K562 (cell line): Measurements from ENCODE around the gene STX3. TPM values are rescaled to one million over a fixed set of nuclear protein-coding genes. Genes with fewer than 3 reads are reported as not detected.

Experiments used
- CBFA2T2 ChIP-seq: fragments of 450-650 bp; conservative IDR thresholded peaks from 2 replicates; pipeline ENCODE4 v1.6.1; 2017; ENCODE audit warnings: mild to moderate bottlenecking
- CBFB ChIP-seq: sonication (generic); formaldehyde crosslinking; IDR thresholded peaks from 2 replicates; pipeline ENCODE4 v1.4.0; 2020; ENCODE audit warnings: mild to moderate bottlenecking, missing genetic modification reagents
- CC2D1A ChIP-seq: fragments of 450-650 bp; IDR thresholded peaks from 2 replicates; pipeline ENCODE4 v1.6.1; 2017; ENCODE audit warnings: mild to moderate bottlenecking
- CCAR2 ChIP-seq: fragments of 200-400 bp; formaldehyde crosslinking; IDR thresholded peaks from 2 replicates; pipeline ENCODE4 v1.6.1; 2017; ENCODE audit warnings: mild to moderate bottlenecking, low read depth, low read length
- GABPB2 ChIP-seq: fragments of 250-450 bp; sonication (Bioruptor Pico); conservative IDR thresholded peaks from 2 replicates; pipeline ENCODE4 v1.5.1; 2021; ENCODE audit warnings: mild to moderate bottlenecking
- GATA2 ChIP-seq: sonication (generic); formaldehyde crosslinking; IDR thresholded peaks from 2 replicates; pipeline ENCODE4 v1.4.0; 2020; ENCODE audit warnings: mild to moderate bottlenecking, missing genetic modification reagents
- GTF2E2 ChIP-seq: fragments of 200-800 bp; sonication (Bioruptor generic); IDR thresholded peaks from 2 replicates; pipeline ENCODE4 v1.6.1; 2016; ENCODE audit warnings: missing genetic modification characterization, missing compliant biosample characterization
- HDAC3 ChIP-seq: fragments of 450-650 bp; IDR thresholded peaks from 2 replicates; pipeline ENCODE4 v1.6.1; 2018; ENCODE audit warnings: borderline replicate concordance, mild to moderate bottlenecking, moderate library complexity; ENCODE audit not compliant: partially characterized antibody
- LARP7 ChIP-seq: fragments of 450-650 bp; IDR thresholded peaks from 2 replicates; pipeline ENCODE4 v1.6.1; 2016
- MITF ChIP-seq: IDR thresholded peaks from 2 replicates; pipeline ENCODE4 v1.6.1; 2014; ENCODE audit warnings: antibody characterized with exemption
- SMARCC2 ChIP-seq: fragments of 450-650 bp; IDR thresholded peaks from 2 replicates; pipeline ENCODE4 v1.6.1; 2017; ENCODE audit warnings: antibody characterized with exemption, moderate library complexity, mild to moderate bottlenecking, low read depth
- SMARCE1 ChIP-seq: fragments of 450-650 bp; IDR thresholded peaks from 2 replicates; pipeline ENCODE4 v1.7.1; 2016; ENCODE audit warnings: mild to moderate bottlenecking
- STAT5B ChIP-seq: fragments of 250-450 bp; sonication (Bioruptor Pico); IDR thresholded peaks from 2 replicates; pipeline ENCODE4 v1.8.0; 2021; ENCODE audit warnings: mild to moderate bottlenecking, inconsistent platforms
- TRIM24 ChIP-seq, 2 experiments: fragments of 450-650 bp; IDR thresholded peaks; 2 replicates each; pipeline ENCODE4 v1.6.1; 2016
- ZFPM2 ChIP-seq: fragments of 250-450 bp; sonication (Bioruptor Pico); IDR thresholded peaks from 2 replicates; pipeline ENCODE4 v1.5.1; 2022; ENCODE audit warnings: mild to moderate bottlenecking
- ZNF436 ChIP-seq: fragments of 250-450, 450-650 bp; sonication (Bioruptor Pico); formaldehyde crosslinking; IDR thresholded peaks from 2 replicates; pipeline ENCODE4 v1.7.0; 2020; ENCODE audit warnings: mild to moderate bottlenecking
- polyA plus RNA-seq, 8 experiments: library from polyadenylated mRNA; depleted of rRNA in 4 of 8; stranded (reverse) in 5 of 8; unstranded in 3 of 8; fragments of >200 nt; fragmentation: Nextera tagmentation in 2 of 8; fragmentation: Illumina TruSeq in 1 of 8; extraction: Ambion mirVana in 2 of 8; extraction: Trizol in 1 of 8; gene quantifications; 2 replicates each; pipeline versions ENCODE4 v1.2.1 to v1.2.3, GENCODE V29; 2011 to 2014; ENCODE audit warnings: inconsistent platforms in 1 of 8, missing spikeins in 1 of 8
- total RNA-seq, 7 experiments: library from RNA; depleted of rRNA in 6 of 7; stranded (reverse); fragments of >200 nt in 6 of 7; fragmentation: Illumina TruSeq in 2 of 7; extraction: Trizol in 2 of 7; gene quantifications; 2 replicates each; pipeline versions ENCODE4 v1.2.1 to v1.2.3, GENCODE V29; 2011 to 2021; ENCODE audit warnings: low replicate concordance in 1 of 7
- TF ChIP-seq, protein P1 (sequence below): fragments of 450-650 bp; IDR thresholded peaks from 2 replicates; pipeline ENCODE4 v1.6.1; 2016; ENCODE audit warnings: mild to moderate bottlenecking
- TF ChIP-seq, protein P2 (sequence below), 3 experiments: fragments of 200-800 bp in 1 of 3; sonication (Bioruptor generic) in 1 of 3; sonication (generic) in 1 of 3; formaldehyde crosslinking in 1 of 3; IDR thresholded peaks; 2 replicates each; pipeline versions ENCODE4 v1.6.1 to v1.8.0; 2016 to 2022; ENCODE audit warnings: mild to moderate bottlenecking in 2 of 3, missing compliant biosample characterization in 2 of 3, missing genetic modification characterization in 2 of 3, missing genetic modification reagents in 1 of 3
- TF ChIP-seq, protein P3 (sequence below): fragments of 250-450 bp; sonication (Bioruptor Pico); IDR thresholded peaks from 2 replicates; pipeline ENCODE4 v1.4.0; 2020; ENCODE audit warnings: mild to moderate bottlenecking, moderate library complexity, borderline replicate concordance
- TF ChIP-seq, protein P4 (sequence below): sonication (generic); formaldehyde crosslinking; IDR thresholded peaks from 2 replicates; pipeline ENCODE4 v1.8.1; 2023; ENCODE audit warnings: mild to moderate bottlenecking, missing genetic modification reagents

STX3 gene
- total and polyA plus RNA-seq, 9 of the 15 experiments (the other 6 are each of a cell fraction or from before 2014, with no cell fraction given), result 12.0 to 91.6 (median 48.7) TPM

- 0 out of 2 replicates have a peak, but pooled peaks have one; percentile 32 for TF ChIP-seq GTF2E2
- TF ChIP-seq CCAR2, result no peak
- no peak for TF ChIP-seq ZNF436 (CRISPR knock-in tag)
- TF ChIP-seq, protein P1, sequence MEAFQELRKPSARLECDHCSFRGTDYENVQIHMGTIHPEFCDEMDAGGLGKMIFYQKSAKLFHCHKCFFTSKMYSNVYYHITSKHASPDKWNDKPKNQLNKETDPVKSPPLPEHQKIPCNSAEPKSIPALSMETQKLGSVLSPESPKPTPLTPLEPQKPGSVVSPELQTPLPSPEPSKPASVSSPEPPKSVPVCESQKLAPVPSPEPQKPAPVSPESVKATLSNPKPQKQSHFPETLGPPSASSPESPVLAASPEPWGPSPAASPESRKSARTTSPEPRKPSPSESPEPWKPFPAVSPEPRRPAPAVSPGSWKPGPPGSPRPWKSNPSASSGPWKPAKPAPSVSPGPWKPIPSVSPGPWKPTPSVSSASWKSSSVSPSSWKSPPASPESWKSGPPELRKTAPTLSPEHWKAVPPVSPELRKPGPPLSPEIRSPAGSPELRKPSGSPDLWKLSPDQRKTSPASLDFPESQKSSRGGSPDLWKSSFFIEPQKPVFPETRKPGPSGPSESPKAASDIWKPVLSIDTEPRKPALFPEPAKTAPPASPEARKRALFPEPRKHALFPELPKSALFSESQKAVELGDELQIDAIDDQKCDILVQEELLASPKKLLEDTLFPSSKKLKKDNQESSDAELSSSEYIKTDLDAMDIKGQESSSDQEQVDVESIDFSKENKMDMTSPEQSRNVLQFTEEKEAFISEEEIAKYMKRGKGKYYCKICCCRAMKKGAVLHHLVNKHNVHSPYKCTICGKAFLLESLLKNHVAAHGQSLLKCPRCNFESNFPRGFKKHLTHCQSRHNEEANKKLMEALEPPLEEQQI, result peak; percentile 83; the same call in 1 of the 2 replicates
- no peak for TF ChIP-seq LARP7
- no peak for TF ChIP-seq GABPB2 (CRISPR knock-in tag)
- TF ChIP-seq, protein P2, sequence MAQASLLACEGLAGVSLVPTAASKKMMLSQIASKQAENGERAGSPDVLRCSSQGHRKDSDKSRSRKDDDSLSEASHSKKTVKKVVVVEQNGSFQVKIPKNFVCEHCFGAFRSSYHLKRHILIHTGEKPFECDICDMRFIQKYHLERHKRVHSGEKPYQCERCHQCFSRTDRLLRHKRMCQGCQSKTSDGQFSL (CRISPR knock-in tag; IDR thresholded peaks at IDR 0.05), result no peak
- TF ChIP-seq, protein P2 (tag; IDR thresholded peaks at IDR 0.05), result no peak
- TF ChIP-seq STAT5B, result no peak
- TF ChIP-seq, protein P3, sequence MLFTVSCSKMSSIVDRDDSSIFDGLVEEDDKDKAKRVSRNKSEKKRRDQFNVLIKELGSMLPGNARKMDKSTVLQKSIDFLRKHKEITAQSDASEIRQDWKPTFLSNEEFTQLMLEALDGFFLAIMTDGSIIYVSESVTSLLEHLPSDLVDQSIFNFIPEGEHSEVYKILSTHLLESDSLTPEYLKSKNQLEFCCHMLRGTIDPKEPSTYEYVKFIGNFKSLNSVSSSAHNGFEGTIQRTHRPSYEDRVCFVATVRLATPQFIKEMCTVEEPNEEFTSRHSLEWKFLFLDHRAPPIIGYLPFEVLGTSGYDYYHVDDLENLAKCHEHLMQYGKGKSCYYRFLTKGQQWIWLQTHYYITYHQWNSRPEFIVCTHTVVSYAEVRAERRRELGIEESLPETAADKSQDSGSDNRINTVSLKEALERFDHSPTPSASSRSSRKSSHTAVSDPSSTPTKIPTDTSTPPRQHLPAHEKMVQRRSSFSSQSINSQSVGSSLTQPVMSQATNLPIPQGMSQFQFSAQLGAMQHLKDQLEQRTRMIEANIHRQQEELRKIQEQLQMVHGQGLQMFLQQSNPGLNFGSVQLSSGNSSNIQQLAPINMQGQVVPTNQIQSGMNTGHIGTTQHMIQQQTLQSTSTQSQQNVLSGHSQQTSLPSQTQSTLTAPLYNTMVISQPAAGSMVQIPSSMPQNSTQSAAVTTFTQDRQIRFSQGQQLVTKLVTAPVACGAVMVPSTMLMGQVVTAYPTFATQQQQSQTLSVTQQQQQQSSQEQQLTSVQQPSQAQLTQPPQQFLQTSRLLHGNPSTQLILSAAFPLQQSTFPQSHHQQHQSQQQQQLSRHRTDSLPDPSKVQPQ, result no peak
- TF ChIP-seq, protein P4, sequence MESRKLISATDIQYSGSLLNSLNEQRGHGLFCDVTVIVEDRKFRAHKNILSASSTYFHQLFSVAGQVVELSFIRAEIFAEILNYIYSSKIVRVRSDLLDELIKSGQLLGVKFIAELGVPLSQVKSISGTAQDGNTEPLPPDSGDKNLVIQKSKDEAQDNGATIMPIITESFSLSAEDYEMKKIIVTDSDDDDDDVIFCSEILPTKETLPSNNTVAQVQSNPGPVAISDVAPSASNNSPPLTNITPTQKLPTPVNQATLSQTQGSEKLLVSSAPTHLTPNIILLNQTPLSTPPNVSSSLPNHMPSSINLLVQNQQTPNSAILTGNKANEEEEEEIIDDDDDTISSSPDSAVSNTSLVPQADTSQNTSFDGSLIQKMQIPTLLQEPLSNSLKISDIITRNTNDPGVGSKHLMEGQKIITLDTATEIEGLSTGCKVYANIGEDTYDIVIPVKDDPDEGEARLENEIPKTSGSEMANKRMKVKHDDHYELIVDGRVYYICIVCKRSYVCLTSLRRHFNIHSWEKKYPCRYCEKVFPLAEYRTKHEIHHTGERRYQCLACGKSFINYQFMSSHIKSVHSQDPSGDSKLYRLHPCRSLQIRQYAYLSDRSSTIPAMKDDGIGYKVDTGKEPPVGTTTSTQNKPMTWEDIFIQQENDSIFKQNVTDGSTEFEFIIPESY (CRISPR knock-in tag), result peak; percentile 34; the same call in 1 of the 2 replicates
- no peak for TF ChIP-seq SMARCE1
- no peak for TF ChIP-seq HDAC3
- no peak for TF ChIP-seq CBFB (CRISPR knock-in tag)
- no peak for TF ChIP-seq ZFPM2 (CRISPR knock-in tag)
- TF ChIP-seq CC2D1A, result peak; percentile 73
- no peak for TF ChIP-seq SMARCC2
- no peak for TF ChIP-seq GATA2 (CRISPR knock-in tag)
- TF ChIP-seq CBFA2T2, result no peak
- TF ChIP-seq MITF, result no peak
- TF ChIP-seq TRIM24 (IDR thresholded peaks at IDR 0.05), result peak; percentile 10 to 42; a peak in 1 of 4 replicates
These were observed 67.9 kb downstream of the STX3 start (continued) for GRCh38 chr11:59822989-59823566.
